HG02759 (cell line): Measurements from ENCODE around the gene CA12.

ENCODE experiments used
- ATAC-seq: cut with Tn5 transposase; IDR thresholded peaks from one replicate; pipeline ENCODE4 v1.9.1; 2021; ENCODE audit warnings: mild to moderate bottlenecking, moderate library complexity; ENCODE audit not compliant: unreplicated experiment

CA12 gene

GRCh38 chr15:63379492-63380150 lies 2.0 kb downstream of the CA12 start:
- ATAC-seq: no peak

GRCh38 chr15:63378946-63379345 lies 2.7 kb downstream of the CA12 start:
- ATAC-seq: no peak

- no peak for ATAC-seq
These were observed 6.7 kb downstream of the CA12 start for GRCh38 chr15:63374686-63375520.

GRCh38 chr15:63373866-63374548 lies 7.6 kb downstream of the CA12 start:
- ATAC-seq: no peak

GRCh38 chr15:63373330-63373729 lies 8.3 kb downstream of the CA12 start:
- no peak for ATAC-seq

GRCh38 chr15:63372753-63373152 lies 8.9 kb downstream of the CA12 start:
- no peak for ATAC-seq

- no peak for ATAC-seq
These were observed 9.5 kb downstream of the CA12 start for GRCh38 chr15:63372018-63372705.

GRCh38 chr15:63371297-63371918 lies 10.2 kb downstream of the CA12 start:
- ATAC-seq: no peak

- no peak for ATAC-seq
These were observed 10.9 kb downstream of the CA12 start for GRCh38 chr15:63370764-63371163.

- no peak for ATAC-seq
These were observed 11.9 kb downstream of the CA12 start for GRCh38 chr15:63369781-63370180.

GRCh38 chr15:63369296-63369695 lies 12.3 kb downstream of the CA12 start:
- ATAC-seq: no peak

GRCh38 chr15:63368503-63368902 lies 13.1 kb downstream of the CA12 start:
- no peak for ATAC-seq

- ATAC-seq: no peak
These were observed 13.7 kb downstream of the CA12 start for GRCh38 chr15:63367900-63368299.

- no peak for ATAC-seq
These were observed 14.3 kb downstream of the CA12 start for GRCh38 chr15:63367390-63367789.

- no peak for ATAC-seq
These were observed 15.2 kb downstream of the CA12 start for GRCh38 chr15:63366451-63366850.

GRCh38 chr15:63365273-63365680 lies 16.4 kb downstream of the CA12 start:
- ATAC-seq: no peak

- ATAC-seq: no peak
These were observed 17.0 kb downstream of the CA12 start for GRCh38 chr15:63364399-63365272.

GRCh38 chr15:63363292-63363691 lies 18.4 kb downstream of the CA12 start:
- ATAC-seq: no peak

- no peak for ATAC-seq
These were observed 18.8 kb downstream of the CA12 start for GRCh38 chr15:63362885-63363284.

- ATAC-seq: no peak
These were observed 19.4 kb downstream of the CA12 start for GRCh38 chr15:63362196-63362595.
